NB4 (cell line): ENCODE data around the gene TRIM25.

Experiments used
- DNase-seq: peaks from one replicate; pipeline ENCODE4 v3.0.0; 2010; ENCODE audit warnings: low read depth
- H3K4me3 ChIP-seq: one replicate; pipeline ENCODE4 v1.5.1; 2011; ENCODE audit warnings: mild to moderate bottlenecking, low read depth, low read length, moderate library complexity
- CTCF ChIP-seq: IDR thresholded peaks from one replicate; pipeline ENCODE4 v1.5.1; 2012; ENCODE audit warnings: low read depth, low read length
- MAX ChIP-seq: IDR thresholded peaks from 2 replicates; pipeline ENCODE4 v1.6.1; 2011; ENCODE audit warnings: low read depth, low read length
- MYC ChIP-seq: IDR thresholded peaks from 2 replicates; pipeline ENCODE4 v1.6.1; 2011; ENCODE audit warnings: low read depth, low read length
- POLR2A ChIP-seq: IDR thresholded peaks from 2 replicates; pipeline ENCODE4 v1.6.1; 2011; ENCODE audit warnings: mild to moderate bottlenecking; ENCODE audit not compliant: insufficient read length; ENCODE audit errors: extremely low read depth

Gene TRIM25

GRCh38 chr17:56861899-56862298 is 52.0 kb downstream of the TRIM25 start:
- no peak overlapping the region for H3K4me3 ChIP-seq
- TF ChIP-seq MAX (no peak), MYC (no peak), CTCF (no peak), POLR2A (no peak)
- no peak for DNase-seq

GRCh38 chr17:56851008-56851407 is 62.8 kb downstream of the TRIM25 start:
- TF ChIP-seq CTCF, result no peak
- no peak for TF ChIP-seq POLR2A
- no peak for TF ChIP-seq MYC
- no peak for TF ChIP-seq MAX
- no peak overlapping the region for H3K4me3 ChIP-seq
- DNase-seq, result no peak

GRCh38 chr17:56850591-56850990 is 63.3 kb downstream of the TRIM25 start:
- H3K4me3 ChIP-seq, result no peak overlapping the region
- no peak for DNase-seq
- TF ChIP-seq CTCF (no peak), MYC (no peak), MAX (no peak), POLR2A (no peak)

- no peak overlapping the region for H3K4me3 ChIP-seq
- TF ChIP-seq MYC (no peak), CTCF (no peak), POLR2A (no peak)
- no peak for DNase-seq
Measured at GRCh38 chr17:56849131-56849530, 64.7 kb downstream of the TRIM25 start.

GRCh38 chr17:56847106-56847505 is 66.7 kb downstream of the TRIM25 start:
- TF ChIP-seq MAX (no peak), MYC (no peak), POLR2A (no peak), CTCF (no peak)
- no peak for DNase-seq
- no peak overlapping the region for H3K4me3 ChIP-seq

- H3K4me3 ChIP-seq, result no peak overlapping the region
- TF ChIP-seq MYC, result no peak
- no peak for TF ChIP-seq POLR2A
- TF ChIP-seq CTCF, result no peak
- no peak for TF ChIP-seq MAX
Measured at GRCh38 chr17:56845934-56846333, 67.9 kb downstream of the TRIM25 start.

More at GRCh38 chr17:56845934-56846333, 67.9 kb downstream of the TRIM25 start:
- no peak for DNase-seq
